ENCODE results near the gene PROSER2.
A peak's percentile ranks its signal among the peaks of the same experiment; 100 is the strongest.

PROSER2 gene

DNA sequence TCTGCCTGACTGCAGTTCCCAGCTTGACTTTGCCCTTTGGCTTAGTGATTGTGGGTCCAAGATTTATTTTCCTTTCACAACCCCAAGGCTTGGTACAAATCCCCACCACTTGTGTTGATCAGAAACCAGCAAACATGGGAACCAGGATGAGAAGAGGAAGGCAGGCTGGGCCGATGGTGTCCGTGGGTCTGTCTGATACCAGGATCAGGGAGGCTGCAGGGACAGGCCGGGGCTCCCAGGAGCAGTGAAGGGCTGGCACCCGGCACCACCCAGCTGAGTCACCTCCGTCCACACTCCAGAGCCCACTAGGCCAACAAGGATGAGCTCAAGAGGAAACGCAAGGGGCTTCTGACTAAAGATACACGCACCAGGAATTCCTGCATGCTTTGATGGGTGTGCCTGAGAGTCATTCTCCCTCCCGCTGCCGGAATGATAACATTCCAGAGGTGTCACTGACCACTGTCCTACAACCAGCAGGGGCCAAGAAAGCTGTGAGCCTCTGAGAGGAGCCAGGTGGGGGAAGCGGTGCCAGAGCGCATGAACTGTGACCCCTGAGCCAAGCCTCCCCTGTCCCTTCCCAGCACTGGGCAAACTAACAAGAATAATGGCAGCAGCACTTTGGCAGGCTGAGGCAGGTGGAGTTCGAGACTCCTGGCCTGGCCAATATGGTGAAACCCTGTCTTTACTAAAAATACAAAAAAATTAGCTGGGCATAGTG is 29.2 kb upstream of the PROSER2 start:
- TF ChIP-seq OSR1 (CRISPR knock-in tag; IDR thresholded peaks at IDR 0.05) (no peak), SNAI2 (CRISPR knock-in tag; IDR thresholded peaks at IDR 0.05) (no peak), PPARA (CRISPR knock-in tag; IDR thresholded peaks at IDR 0.05; ENCODE audit: borderline replicate concordance) (no peak), ZFP3 (CRISPR knock-in tag; IDR thresholded peaks at IDR 0.05) (no peak), ISL1 (CRISPR knock-in tag; IDR thresholded peaks at IDR 0.05) (no peak), ARNTL (CRISPR knock-in tag; IDR thresholded peaks at IDR 0.05; ENCODE audit: borderline replicate concordance, low read depth) (no peak)
- TF ChIP-seq, protein P1, sequence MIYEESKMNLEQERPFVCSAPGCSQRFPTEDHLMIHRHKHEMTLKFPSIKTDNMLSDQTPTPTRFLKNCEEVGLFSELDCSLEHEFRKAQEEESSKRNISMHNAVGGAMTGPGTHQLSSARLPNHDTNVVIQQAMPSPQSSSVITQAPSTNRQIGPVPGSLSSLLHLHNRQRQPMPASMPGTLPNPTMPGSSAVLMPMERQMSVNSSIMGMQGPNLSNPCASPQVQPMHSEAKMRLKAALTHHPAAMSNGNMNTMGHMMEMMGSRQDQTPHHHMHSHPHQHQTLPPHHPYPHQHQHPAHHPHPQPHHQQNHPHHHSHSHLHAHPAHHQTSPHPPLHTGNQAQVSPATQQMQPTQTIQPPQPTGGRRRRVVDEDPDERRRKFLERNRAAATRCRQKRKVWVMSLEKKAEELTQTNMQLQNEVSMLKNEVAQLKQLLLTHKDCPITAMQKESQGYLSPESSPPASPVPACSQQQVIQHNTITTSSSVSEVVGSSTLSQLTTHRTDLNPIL (CRISPR knock-in tag; IDR thresholded peaks at IDR 0.05; ENCODE audit: low read depth): no peak
- ATAC-seq: peak; percentile 80

DNA sequence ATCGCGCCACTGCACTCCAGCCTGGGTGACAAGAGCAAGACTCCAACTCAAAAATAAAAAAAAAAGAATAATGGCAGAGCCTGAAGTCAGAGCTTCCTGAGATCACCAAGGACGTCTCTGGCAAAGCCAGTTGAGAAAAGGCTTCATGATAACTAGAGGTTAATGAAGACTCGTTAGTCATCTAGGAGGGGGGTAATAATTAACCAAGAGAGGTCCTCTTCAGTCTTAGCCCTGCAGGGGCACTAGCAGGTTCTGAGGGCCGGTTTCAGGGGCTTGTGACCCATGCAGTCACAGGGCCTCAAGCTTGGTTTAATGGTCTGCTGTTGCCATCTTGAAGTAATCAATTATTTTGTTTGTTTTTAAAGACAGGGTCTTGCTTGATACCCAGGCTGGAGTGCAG is 28.6 kb upstream of the PROSER2 start:
- TF ChIP-seq, protein P1 (CRISPR knock-in tag; IDR thresholded peaks at IDR 0.05; ENCODE audit: low read depth): no peak
- TF ChIP-seq ESRRG (CRISPR knock-in tag; IDR thresholded peaks at IDR 0.05) (no peak), ZFP3 (CRISPR knock-in tag; IDR thresholded peaks at IDR 0.05) (no peak), ZFP30 (CRISPR knock-in tag; IDR thresholded peaks at IDR 0.05) (no peak), ZC3H10 (CRISPR knock-in tag; IDR thresholded peaks at IDR 0.05) (no peak), CSRNP3 (CRISPR knock-in tag; IDR thresholded peaks at IDR 0.05) (no peak), CSDC2 (CRISPR knock-in tag; IDR thresholded peaks at IDR 0.05) (no peak), PPARA (CRISPR knock-in tag; IDR thresholded peaks at IDR 0.05; ENCODE audit: borderline replicate concordance) (no peak), TOX (CRISPR knock-in tag; IDR thresholded peaks at IDR 0.05; ENCODE audit: borderline replicate concordance) (no peak), BACH2 (CRISPR knock-in tag; IDR thresholded peaks at IDR 0.05; ENCODE audit: borderline replicate concordance) (no peak), OSR1 (CRISPR knock-in tag; IDR thresholded peaks at IDR 0.05) (no peak), ARNTL (CRISPR knock-in tag; IDR thresholded peaks at IDR 0.05; ENCODE audit: borderline replicate concordance, low read depth) (no peak), RARB (CRISPR knock-in tag; IDR thresholded peaks at IDR 0.05) (no peak), SNAI2 (CRISPR knock-in tag; IDR thresholded peaks at IDR 0.05) (no peak)
- TF ChIP-seq, protein P2, sequence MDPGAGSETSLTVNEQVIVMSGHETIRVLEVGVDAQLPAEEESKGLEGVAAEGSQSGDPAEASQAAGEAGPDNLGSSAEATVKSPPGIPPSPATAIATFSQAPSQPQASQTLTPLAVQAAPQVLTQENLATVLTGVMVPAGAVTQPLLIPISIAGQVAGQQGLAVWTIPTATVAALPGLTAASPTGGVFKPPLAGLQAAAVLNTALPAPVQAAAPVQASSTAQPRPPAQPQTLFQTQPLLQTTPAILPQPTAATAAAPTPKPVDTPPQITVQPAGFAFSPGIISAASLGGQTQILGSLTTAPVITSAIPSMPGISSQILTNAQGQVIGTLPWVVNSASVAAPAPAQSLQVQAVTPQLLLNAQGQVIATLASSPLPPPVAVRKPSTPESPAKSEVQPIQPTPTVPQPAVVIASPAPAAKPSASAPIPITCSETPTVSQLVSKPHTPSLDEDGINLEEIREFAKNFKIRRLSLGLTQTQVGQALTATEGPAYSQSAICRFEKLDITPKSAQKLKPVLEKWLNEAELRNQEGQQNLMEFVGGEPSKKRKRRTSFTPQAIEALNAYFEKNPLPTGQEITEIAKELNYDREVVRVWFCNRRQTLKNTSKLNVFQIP (CRISPR knock-in tag; IDR thresholded peaks at IDR 0.05; ENCODE audit: borderline replicate concordance, low read depth): no peak
- TF ChIP-seq, protein P3, sequence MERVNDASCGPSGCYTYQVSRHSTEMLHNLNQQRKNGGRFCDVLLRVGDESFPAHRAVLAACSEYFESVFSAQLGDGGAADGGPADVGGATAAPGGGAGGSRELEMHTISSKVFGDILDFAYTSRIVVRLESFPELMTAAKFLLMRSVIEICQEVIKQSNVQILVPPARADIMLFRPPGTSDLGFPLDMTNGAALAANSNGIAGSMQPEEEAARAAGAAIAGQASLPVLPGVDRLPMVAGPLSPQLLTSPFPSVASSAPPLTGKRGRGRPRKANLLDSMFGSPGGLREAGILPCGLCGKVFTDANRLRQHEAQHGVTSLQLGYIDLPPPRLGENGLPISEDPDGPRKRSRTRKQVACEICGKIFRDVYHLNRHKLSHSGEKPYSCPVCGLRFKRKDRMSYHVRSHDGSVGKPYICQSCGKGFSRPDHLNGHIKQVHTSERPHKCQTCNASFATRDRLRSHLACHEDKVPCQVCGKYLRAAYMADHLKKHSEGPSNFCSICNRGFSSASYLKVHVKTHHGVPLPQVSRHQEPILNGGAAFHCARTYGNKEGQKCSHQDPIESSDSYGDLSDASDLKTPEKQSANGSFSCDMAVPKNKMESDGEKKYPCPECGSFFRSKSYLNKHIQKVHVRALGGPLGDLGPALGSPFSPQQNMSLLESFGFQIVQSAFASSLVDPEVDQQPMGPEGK (CRISPR knock-in tag; IDR thresholded peaks at IDR 0.05; ENCODE audit: borderline replicate concordance): no peak
- ATAC-seq: no peak

- no peak for ATAC-seq
- TF ChIP-seq BACH2 (CRISPR knock-in tag; IDR thresholded peaks at IDR 0.05; ENCODE audit: borderline replicate concordance) (no peak), ZNF70 (CRISPR knock-in tag; IDR thresholded peaks at IDR 0.05) (no peak), CSDC2 (CRISPR knock-in tag; IDR thresholded peaks at IDR 0.05) (no peak), RARB (CRISPR knock-in tag; IDR thresholded peaks at IDR 0.05) (no peak), PPARA (CRISPR knock-in tag; IDR thresholded peaks at IDR 0.05; ENCODE audit: borderline replicate concordance) (no peak), ISL1 (CRISPR knock-in tag; IDR thresholded peaks at IDR 0.05) (no peak), ARNTL (CRISPR knock-in tag; IDR thresholded peaks at IDR 0.05; ENCODE audit: borderline replicate concordance, low read depth) (no peak), ZFP30 (CRISPR knock-in tag; IDR thresholded peaks at IDR 0.05) (no peak), TOX (CRISPR knock-in tag; IDR thresholded peaks at IDR 0.05; ENCODE audit: borderline replicate concordance) (no peak), TCF4 (CRISPR knock-in tag; IDR thresholded peaks at IDR 0.05; ENCODE audit: borderline replicate concordance) (no peak), OSR1 (CRISPR knock-in tag; IDR thresholded peaks at IDR 0.05) (no peak), CSRNP3 (CRISPR knock-in tag; IDR thresholded peaks at IDR 0.05) (no peak)
- TF ChIP-seq, protein P3 (CRISPR knock-in tag; IDR thresholded peaks at IDR 0.05; ENCODE audit: borderline replicate concordance): no peak
- TF ChIP-seq, protein P1 (CRISPR knock-in tag; IDR thresholded peaks at IDR 0.05; ENCODE audit: low read depth): no peak
These were observed 27.8 kb upstream of the PROSER2 start for GRCh38 chr10:11795101-11795920.
